ENCODE measurements around the gene GPC6.

The GPC6 gene

GRCh38 chr13:93270769-93271742, 44.4 kb downstream of the GPC6 start:
- TF ChIP-seq CTCF (IDR thresholded peaks at IDR 0.05; ENCODE audit: low read depth, low read length): no peak
- DNase-seq (ENCODE audit: extremely low read depth, low read depth): no peak

DNA sequence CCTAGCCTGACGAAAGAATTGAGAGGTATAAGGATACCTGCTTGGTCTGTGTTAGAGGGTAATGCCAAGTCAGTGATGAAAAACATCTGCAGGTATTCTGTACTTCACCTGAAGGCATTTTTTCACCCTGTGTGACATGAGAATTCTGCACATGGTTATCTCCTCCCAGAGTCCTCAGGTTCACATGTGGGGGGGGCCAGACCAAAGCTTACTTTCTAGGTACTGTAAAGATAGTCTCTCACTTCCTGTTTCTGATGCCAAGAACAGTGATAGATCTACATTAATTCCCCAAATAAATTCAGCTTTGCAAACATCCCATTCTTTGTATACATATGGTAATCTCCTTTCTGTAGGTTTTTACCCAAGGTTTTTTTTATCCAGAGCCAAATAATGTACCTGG, 53.4 kb downstream of the GPC6 start:
- DNase-seq (ENCODE audit: extremely low read depth, low read depth): no peak
- no peak for TF ChIP-seq CTCF (IDR thresholded peaks at IDR 0.05; ENCODE audit: low read depth, low read length)

- TF ChIP-seq CTCF (IDR thresholded peaks at IDR 0.05; ENCODE audit: low read depth, low read length): no peak
- no peak for DNase-seq (ENCODE audit: extremely low read depth, low read depth)
Measured at GRCh38 chr13:93280688-93281087, 54.1 kb downstream of the GPC6 start.

- DNase-seq (ENCODE audit: extremely low read depth, low read depth): no peak
- no peak for TF ChIP-seq CTCF (IDR thresholded peaks at IDR 0.05; ENCODE audit: low read depth, low read length)
Measured at GRCh38 chr13:93283255-93283654, 56.6 kb downstream of the GPC6 start.

DNA sequence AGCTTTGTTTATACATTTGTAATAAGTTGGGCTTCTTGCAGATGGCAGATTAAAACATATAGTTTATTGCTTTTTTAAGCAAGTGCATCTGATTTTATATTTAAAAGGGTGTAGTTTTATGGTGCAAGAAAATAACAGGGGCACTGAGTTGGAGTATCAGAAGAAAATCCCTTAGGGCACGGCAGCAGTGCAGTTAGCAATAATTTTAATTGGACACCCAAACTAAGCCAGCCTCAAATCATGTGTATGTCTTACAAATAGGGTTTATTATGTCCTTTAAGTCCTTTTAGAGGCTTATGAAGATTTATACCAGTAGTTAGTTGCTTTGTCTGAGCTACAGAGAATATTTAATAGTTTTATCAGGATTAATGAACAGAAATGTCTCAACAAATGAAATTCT, 57.5 kb downstream of the GPC6 start:
- no peak for DNase-seq (ENCODE audit: extremely low read depth, low read depth)
- TF ChIP-seq CTCF (IDR thresholded peaks at IDR 0.05; ENCODE audit: low read depth, low read length): no peak

GRCh38 chr13:93286047-93286446, 59.4 kb downstream of the GPC6 start:
- TF ChIP-seq CTCF (IDR thresholded peaks at IDR 0.05; ENCODE audit: low read depth, low read length): no peak
- no peak for DNase-seq (ENCODE audit: extremely low read depth, low read depth)

DNA sequence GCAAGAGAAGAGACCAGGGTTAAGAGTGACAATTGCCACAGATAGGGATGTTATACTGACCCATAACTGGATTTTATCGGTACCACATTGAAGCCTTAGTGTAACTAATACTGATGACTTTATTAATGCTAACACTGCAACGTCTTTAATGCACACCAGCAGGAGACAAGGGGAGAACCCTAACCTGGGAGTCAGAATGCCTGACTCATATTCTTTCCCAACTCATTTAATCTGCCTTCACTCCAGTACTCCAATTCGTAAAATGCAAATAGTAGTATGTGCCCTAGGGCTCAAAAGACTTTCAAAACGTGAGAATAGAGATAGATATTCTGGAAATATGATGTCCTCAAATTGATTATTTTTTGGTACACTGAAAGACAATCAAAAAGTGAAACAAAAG, 62.4 kb downstream of the GPC6 start:
- DNase-seq (ENCODE audit: extremely low read depth, low read depth): no peak
- no peak for TF ChIP-seq CTCF (IDR thresholded peaks at IDR 0.05; ENCODE audit: low read depth, low read length)

All from AG09319 (cell line).